ENCODE results near the gene UNC5A.

DNA sequence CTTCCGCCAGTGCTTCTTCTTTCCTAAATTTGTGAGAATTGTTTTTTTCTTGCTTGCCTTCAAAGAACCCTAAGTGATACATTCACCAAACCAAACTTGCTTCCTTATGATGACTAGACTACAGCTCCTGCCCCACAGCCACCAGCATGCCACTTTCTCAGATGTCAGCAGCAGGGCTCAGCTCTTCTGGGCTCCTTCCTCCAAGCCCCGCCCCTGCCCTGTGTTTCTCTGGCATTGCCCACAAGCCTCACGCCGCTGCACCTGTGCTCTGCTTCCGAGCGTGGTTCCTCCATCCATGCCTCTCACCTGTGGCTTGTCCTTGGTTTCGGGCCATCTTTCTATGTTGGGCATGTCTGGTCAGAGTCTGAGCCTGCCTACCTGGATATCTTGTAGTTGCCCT, 10.6 kb downstream of the UNC5A start:
- TF ChIP-seq, protein P1, sequence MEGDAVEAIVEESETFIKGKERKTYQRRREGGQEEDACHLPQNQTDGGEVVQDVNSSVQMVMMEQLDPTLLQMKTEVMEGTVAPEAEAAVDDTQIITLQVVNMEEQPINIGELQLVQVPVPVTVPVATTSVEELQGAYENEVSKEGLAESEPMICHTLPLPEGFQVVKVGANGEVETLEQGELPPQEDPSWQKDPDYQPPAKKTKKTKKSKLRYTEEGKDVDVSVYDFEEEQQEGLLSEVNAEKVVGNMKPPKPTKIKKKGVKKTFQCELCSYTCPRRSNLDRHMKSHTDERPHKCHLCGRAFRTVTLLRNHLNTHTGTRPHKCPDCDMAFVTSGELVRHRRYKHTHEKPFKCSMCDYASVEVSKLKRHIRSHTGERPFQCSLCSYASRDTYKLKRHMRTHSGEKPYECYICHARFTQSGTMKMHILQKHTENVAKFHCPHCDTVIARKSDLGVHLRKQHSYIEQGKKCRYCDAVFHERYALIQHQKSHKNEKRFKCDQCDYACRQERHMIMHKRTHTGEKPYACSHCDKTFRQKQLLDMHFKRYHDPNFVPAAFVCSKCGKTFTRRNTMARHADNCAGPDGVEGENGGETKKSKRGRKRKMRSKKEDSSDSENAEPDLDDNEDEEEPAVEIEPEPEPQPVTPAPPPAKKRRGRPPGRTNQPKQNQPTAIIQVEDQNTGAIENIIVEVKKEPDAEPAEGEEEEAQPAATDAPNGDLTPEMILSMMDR (conservative IDR thresholded peaks at IDR 0.05; ENCODE audit: low read depth, low read length): no peak
- TF ChIP-seq EZH2 (IDR thresholded peaks at IDR 0.05; ENCODE audit: low read length, unreplicated experiment) (no peak), EZH2phosphoT487 (IDR thresholded peaks at IDR 0.05; ENCODE audit: borderline replicate concordance, low read length) (no peak)

Measured in PC-3 (cell line).